NCI-H510A (cell line): ENCODE measurements around the gene SIX2.

Experiments used
- DNase-seq: peaks from one replicate; lab custom pipeline; 2025; lab: John Stamatoyannopoulos, UW

SIX2 gene

DNA sequence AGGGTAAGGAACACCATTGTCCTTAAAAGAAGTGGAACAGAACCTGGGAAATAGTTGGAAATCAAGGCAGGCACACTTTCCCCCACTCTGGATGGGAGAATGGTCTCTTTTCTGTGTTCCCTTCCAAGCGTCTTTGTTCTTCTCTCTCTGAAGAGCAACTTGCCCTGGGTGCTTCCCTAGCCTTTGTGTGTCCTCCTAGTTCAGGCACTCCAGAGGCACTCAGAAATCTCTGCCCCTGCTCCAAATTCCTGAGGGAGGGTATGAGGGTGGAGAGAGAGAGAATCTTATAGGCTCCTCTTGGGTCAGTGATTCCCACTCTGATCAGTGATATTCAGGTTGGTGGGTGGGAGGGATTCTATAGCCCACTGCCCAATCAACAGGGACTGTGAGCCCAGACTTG is 8.8 kb upstream of the SIX2 start:
- DNase-seq: no peak

DNA sequence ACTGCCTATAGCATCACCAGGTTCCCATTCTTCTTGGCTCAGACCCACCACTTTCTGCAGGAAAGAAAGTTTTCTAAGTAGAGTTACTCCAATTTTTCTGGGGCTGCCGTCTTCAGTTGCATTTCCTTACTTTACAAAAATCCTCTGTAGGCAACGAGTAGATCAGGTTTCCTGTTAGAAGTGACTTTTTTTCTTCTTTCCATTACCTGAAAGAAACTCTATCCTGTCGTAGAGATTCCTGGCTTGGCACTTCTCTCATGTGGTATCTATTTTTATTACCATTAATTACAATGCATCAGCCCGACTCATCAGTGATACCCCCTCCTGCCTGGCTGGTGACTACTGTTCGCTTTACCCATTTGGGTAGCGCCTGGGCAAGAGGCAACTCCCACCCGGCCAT is 5.6 kb upstream of the SIX2 start:
- DNase-seq: no peak

DNA sequence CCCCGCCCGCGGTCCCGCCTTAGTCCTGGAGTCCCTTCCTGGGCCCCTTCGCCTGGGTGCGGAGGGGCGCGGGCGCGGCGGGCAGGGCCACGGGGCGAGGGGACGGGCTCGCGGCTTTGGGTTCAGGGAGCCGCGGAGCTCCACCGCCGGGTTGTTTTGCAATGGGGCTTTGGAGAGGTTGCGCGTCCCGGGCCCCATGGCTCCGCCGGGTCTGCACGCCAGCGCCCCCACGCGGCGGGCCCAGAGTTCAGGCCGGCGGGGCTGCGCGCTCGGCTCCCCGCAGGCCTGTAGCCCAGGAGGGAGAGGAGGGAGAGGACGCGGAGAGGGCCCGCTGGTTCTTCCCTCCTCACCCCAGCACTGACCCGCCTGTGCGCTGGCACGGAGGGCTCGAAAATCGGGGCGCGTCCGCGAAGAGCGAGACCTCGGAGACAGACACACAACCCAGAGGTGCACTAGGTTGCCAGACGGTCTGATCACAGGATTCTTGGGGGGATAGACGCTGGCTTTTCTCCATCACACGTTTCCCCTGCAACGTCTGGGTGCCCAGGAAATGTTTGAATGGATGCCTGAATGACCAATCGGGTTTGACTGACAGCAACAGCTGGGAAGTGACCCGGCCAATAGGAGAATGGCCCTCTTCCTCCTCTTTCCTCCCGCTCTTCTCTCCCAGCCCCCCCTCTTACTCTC is 4.9 kb upstream of the SIX2 start:
- peak; percentile 28 for DNase-seq

DNA sequence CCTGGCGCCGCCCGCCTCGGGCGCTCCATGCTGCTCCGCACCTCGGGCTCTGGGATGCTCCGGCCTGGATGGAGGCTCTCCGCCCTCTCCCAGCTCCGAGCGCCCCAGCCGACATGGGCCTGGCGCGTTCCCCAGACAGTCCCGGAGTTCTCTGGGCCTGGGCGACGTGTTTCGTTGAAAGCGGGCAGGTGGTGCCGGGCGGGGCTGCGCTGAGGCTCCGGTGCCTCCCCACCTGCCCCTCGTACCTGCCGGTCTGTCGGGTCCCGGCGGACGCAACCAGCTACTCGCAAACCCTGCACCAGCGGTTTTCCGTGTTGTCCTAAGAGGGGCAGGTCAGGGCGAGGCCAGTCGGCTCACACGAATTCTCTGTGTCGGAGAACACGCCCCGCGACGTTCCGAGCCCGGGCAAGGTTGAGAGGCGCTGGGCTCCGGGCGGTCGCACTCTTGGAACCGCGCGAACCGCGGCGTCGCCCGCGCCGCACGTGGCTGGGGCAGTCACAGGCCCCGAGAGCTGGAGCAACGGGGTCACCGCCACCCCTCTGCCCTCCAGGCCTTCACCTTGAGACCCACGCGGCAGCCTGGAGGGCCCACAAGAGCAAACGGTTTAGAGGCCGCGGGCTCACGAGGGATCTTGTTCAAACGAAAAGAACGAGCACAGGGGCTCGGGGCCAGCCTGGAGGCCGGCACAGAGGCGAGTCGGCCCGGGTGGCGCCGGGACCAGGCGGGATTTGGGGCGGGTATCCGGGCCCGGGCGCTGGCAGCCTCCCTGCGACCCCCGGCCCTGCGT is 4.2 kb upstream of the SIX2 start:
- DNase-seq: no peak

DNA sequence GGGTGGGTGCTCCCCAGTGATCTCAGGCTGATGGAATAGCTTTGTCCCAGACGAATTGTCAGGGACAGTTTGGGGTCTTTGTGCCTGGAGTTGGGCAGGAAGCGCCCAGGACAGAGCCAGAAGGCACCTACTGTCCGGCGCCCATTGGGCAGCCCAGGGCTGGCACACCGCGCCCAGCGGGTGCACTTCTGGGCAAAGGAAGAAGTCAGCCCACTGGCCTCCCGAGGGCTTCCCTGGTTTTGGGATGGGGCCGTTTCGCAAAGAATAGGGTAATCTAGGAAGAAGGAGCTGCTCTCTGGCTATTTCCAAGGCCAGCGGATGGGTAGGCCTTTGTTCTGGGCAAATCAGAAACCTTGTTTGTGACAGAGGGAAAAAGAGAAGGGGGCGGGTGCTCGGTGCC is 3.5 kb upstream of the SIX2 start:
- DNase-seq: no peak

DNA sequence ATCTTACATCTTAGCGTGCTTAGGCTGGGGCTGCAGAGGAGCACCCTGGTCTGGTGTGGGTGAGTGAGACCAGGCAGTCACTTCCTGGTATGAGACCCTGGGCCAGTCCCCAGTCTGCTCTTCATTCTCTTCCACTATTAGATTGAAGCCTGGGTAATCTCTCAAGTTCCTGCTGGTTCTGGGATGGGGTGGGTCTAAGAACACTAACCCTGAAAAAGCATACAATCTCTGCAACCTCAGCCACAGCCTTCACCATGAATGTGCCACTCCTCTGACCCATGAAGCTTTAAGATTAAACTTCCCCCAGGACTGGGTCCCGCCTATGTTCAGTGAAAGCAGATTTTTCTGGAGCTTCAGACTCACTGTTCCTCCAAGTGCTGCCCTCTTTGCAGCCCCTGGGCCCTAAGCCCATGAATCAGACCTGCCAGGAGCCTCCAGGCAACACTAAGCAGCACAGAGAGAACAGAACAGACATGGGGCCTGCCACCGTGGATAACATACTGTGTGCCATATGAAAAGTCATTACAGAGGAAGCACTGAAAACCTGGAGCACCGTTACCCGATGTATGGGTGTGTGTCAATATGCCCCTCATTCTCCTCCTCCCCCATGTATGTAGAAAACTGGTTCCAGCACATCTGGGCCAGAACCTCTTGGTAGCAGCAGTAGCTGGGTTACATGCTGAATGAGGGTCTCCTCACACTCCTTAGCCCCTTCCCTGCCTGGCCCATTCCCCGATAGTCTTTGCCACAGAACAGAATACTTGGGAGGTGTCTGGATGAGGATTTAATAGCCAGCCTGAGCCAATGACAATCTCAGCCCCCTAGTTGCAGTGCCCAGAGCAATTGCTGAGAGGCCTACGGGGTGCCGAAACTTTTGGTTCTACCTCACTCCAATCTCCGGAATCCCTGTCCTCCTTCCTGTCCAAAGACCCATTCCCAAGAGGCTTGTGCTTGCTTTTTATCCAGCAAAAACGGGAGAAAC is 2.7 kb upstream of the SIX2 start:
- DNase-seq: no peak

DNA sequence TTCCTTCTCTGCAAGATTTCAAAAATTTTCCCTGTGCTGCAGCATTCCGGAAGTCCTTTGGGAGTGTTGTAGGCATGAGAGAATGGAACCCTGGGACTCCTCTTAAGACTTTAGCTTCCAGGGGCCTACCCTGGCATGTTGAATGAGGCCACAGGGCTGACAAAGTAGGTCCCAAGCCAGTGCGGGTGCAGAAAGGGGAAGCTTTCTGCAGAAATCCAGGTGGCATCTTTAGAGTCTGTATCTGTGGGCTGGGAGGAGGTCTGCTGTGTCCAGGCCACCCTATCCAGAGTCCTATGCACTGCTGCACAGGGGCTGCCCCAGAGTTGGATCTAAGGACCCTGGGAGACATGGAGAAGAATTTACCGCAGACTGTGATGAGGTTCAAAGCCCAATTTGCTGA is 1.9 kb upstream of the SIX2 start:
- DNase-seq: no peak

DNA sequence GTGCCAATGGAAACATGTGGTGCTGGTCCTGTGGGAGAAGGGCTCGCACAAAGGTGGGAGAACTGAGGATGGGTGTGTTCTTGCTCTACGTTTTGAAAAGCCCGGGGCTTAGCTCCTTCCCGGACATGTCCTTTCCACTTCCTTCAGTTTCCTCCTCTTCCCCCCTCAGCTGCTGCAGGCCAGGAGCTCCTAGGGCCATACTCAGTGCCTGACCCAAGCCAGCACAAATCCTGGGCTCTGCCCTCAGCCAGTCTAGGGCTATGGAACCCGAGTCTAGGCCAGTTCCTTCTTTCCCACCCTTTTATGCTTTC is 1.4 kb upstream of the SIX2 start:
- DNase-seq: no peak

DNA sequence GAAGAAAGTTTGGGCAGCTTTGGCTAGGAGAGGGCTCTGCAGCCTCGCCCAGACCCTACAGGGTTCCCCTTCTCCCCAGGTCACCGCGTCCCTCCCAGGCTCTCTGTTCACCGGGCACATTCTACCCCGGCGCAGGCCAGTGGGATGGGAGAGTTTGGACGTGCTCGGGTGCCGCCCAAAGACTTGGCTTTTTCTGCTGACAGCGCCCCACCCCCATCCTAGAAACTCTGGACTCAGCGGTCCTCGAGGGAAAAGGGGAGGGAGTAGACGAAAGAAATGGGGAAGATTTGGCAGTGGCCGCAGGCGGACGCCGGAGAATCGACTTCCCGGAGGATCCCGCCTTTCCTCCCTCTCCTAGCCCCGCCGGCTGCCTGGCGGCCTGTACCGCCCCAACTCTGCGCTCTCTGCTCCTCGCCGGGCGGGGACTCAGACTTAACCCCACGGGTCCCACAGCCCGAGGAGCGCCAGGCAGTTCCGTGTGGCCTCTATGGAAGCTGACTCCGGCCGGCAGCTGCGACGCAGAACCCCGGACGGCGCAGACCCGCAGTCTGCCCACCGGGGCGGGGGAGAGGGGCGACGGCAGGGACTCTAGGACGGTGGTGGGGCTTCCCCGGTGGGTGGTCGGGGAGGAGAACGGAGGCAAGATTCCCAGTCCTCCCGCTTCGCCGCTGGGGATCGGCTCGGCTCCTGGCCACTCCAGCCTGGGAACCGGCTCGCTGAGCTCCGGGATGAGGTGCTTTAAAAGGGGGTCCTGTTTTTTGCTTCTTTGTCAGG is 863 bp upstream of the SIX2 start:
- DNase-seq: peak; percentile 68

DNA sequence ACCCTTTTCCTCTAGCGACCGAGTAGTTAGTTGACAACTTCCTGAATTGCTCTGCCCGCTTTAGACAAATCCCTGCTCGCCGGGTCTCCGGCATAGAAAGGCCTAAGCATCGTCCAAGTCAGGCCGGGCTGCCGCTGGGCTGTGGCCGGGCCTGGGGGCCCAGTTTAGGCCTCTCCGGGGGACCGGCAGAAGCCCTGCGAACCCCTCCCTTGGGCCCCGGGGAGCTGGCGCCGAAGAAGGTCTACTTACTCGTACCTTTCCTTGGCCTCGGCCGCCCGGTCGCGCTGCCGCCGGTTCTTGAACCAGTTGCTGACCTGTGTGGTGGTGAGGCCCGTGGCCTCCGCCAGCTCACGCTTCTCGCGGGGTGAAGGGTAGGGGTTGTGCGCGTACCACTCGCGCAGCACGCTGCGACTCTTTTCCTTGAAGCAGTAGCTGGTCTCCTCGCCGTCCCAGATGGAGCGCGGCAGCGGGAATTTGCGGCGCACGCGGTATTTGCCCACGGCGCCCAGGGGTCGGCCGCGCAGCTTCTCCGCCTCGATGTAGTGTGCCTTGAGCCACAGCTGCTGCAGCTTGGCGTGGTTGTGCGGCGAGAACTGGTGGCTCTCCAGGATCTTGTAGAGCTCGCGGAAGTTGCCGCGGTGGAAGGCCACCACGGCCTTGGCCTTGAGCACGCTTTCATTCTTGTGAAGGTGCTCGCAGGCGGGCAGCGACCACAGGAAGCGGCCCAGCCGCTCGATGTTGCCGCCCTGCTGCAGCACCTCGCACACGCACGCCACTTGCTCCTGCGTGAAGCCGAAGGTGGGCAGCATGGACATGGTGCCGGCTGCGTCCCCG is 739 bp downstream of the SIX2 start:
- DNase-seq: peak; percentile 28

DNA sequence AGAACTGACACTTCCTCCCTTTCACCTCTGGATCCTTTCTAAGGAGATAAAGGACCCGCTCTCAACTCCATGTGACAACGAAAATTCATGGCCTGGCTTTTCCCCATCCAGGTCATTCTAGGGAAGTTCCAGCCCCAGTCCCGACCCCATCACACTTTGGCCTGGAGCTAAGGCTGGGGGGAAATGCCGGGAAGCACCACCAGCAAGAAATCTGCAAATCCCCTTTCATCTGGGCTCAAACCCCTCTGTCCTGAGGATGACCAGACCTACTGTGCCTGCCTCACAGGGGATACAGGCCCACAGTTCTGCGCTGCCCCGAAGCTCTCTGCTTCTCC is 1.3 kb downstream of the SIX2 start:
- no peak for DNase-seq

DNA sequence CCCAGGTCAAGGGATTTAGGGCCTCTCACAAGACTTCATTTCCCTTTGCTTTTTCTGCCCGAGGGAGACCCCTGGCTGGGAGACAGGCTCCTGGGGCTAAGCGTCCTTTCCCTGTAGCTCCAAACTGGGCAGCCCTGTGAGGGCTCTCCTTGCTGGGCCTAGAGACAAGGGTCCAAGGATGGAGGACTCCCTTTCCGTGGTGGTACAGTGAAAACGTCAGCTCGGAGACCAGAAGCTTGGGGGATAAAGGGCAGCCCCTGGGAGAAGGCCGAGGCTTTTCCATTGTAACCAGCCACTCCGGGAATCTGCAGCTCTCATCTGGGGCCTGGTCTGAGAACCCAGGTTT is 2.3 kb downstream of the SIX2 start:
- no peak for DNase-seq

DNA sequence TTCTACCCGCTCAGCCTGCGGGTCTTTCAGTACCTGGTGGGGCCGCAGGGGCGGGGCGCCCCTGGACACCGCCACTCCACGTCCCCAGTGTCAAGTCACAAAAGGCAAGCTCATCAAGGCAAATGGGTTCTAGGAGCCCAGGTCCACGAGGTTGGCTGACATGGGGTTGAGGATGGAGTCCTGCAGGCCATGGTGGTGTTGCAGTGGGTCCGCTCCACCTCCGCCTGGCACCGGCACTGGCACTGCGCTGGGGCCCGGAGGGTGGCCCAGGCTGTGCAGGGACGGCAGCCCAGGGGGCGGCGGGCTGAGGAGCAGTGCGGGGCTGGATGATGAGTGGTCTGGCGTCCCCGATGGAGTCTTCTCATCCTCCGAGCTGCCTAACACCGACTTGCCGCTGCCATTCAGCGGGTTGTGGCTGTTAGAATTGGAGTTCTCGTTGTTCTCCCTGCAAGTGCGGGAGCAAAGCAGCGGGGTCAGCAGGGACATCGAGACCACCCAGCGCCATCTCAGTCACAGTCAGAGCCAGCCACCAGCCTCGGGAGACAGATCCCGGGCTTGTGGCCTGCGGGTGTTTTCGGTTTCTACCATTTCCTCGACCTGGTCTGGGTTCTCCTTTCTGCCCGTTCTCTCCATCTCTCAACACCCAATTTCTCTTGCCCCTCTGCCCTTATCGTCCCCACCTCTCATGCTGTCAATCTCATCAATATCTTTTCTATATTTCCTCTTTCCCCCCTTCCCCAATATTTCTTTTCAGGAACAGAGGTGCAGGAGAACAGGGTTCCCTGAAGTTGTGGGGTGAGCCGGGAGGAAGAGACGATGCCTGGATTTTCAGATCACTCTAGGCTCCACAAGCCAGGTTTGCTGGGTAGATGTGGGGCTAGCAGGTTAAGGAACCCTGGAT is 3.0 kb downstream of the SIX2 start:
- DNase-seq: no peak

DNA sequence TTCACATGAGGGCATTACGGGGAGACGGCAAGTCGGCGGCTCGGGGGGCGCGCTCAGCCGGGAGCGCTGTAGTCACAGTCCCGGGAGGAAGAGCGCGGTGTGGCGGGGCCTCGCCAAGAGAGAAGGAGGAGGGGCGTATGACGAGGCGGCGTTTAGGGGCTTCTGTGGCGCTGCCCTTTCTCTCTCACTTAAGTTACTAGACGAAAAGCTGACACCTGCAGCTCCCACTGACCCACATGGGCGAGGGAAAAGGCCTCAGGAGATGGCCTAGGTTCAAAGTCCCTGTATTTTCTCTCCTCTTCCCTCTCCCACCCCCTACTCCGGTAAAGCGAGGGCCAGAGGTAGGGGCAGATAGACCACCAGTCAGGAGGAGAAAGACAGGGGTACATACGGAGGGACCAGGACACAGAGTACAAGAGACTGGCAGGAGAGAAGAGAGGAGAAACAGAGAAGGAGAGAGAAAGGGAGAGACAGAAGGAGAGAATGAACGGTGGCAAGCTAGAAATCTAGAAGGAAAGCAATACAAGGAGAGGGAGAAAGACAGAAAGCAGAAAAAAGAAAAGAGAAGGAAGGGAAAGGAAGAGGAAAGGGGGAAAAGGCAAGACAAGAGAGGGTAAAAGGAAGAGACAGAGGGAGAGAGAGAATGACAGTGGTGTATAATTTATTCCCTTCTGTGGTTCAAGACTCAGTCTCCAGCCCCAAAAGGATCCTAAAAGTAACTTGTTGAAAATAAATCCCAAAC is 3.8 kb downstream of the SIX2 start:
- no peak for DNase-seq

DNA sequence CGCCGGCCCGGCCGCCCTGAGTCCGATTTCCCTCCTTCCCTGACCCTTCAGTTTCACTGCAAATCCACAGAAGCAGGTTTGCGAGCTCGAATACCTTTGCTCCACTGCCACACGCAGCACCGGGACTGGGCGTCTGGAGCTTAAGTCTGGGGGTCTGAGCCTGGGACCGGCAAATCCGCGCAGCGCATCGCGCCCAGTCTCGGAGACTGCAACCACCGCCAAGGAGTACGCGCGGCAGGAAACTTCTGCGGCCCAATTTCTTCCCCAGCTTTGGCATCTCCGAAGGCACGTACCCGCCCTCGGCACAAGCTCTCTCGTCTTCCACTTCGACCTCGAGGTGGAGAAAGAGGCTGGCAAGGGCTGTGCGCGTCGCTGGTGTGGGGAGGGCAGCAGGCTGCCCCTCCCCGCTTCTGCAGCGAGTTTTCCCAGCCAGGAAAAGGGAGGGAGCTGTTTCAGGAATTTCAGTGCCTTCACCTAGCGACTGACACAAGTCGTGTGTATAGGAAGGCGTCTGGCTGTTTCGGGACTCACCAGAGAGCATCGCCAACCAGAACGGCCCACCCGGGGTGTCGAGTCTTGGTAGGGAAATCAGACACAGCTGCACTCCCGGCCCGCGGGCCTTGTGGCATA is 4.6 kb downstream of the SIX2 start:
- no peak for DNase-seq

DNA sequence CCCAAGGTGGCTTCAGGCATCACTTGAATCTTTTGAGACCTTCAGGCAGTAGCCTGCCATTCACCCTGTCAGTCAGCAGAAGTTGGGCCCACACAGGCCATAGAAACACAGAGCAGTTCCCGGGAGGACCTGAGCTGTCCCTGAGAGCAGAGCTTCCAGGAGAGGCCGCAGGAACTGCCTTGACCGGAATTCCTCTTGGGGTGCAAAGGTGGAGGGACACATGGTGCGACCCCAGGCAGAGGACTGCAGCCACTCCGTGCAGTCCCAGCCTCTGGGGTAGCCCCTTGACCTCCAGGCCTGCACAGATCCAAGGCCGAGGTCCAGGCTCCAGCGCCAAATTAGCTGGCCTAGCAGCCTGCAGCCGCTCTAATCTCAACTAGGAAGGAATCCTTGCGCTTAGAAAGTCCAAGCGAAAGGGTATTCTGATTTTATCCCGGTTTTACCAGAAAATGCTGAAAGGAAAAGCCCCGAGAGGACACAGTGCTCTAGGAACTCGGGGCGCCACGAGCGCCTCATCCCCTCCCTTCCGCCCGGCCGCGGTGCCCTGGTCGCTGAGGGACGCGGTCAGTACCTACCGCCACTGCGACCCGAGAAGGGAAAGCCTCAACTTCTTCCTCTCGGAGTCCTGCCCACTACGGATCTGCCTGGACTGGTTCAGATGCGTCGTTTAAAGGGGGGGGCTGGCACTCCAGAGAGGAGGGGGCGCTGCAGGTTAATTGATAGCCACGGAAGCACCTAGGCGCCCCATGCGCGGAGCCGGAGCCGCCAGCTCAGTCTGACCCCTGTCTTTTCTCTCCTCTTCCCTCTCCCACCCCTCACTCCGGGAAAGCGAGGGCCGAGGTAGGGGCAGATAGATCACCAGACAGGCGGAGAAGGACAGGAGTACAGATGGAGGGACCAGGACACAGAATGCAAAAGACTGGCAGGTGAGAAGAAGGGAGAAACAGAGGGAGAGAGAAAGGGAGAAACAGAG is 5.4 kb downstream of the SIX2 start:
- no peak for DNase-seq

DNA sequence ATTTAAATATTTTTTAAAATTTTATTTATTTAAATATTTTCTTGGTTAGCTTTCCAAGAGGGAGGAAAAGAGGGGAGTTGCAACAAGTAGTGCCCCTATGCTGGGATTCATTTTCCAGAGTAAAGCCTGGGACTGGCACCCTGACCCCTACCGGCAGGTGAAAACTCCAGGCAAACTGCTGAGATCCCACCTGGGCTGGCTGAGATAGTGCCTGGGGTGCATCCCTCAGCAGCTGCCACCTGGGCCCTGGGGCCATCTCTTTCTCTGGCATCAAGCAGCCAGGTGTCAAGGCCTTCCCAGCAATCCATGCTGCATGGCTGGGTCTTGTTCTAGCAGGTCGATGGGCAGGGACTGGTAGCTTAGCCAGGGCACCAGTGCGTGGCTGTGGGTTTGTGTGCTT is 6.6 kb downstream of the SIX2 start:
- DNase-seq: no peak

DNA sequence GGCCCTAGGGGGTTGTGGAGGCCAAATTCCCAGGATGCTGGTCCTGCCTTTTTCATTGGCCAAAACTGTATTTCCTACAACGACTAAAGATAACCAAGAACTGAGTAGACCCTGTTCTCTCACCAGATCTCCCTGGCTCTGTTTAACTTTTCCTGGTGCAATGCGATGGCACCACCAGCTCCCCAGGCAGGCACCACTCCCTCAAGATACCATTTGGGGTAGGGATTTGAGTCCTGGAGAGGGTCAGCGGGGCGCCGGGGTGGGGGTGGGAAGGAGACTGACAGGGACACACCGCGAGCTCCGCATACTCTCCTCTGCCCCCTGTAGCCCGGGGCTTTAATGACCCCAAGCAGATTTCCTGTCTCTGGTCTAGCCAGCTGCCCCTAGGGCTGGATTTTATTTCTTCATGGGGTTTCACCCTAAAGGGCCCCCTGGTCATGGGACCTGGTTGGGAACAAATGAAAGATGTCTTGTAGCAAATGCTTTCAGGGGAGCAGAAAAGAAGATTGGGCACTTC is 7.3 kb downstream of the SIX2 start:
- DNase-seq: no peak
